Tongue (tissue), 2 donors: Measurements from ENCODE around the gene SV2B. TPM values are rescaled to one million over a fixed set of nuclear protein-coding genes. Genes with fewer than 3 reads are reported as not detected.
"Not testable (repeated sequence)": the region's sequence is repeated elsewhere in the genome, so short reads cannot be mapped to it uniquely, and the experiment has no call there.

Experiments
- DNase-seq: peaks from one replicate; pipeline ENCODE4 v3.0.0-alpha.2; 2015
- total RNA-seq: library from RNA; depleted of rRNA; stranded (reverse); fragments of >200 nt; gene quantifications from one replicate; pipeline ENCODE4 v1.2.3, GENCODE V29; 2014

Gene SV2B
- total RNA-seq, 1 donor from 2014 or later = 4.5 TPM

GRCh38 chr15:91319371-91320059 lies 219.5 kb downstream of the SV2B start:
- no peak for DNase-seq

- no peak for DNase-seq
These were observed 220.0 kb downstream of the SV2B start for GRCh38 chr15:91320101-91320500.

- DNase-seq = no peak
These were observed 229.9 kb downstream of the SV2B start for GRCh38 chr15:91329914-91330313.

- DNase-seq = no peak
These were observed 231.5 kb downstream of the SV2B start for GRCh38 chr15:91331581-91331980.

- DNase-seq = no peak
These were observed 235.6 kb downstream of the SV2B start for GRCh38 chr15:91335702-91336101.

- DNase-seq = no peak
These were observed 236.6 kb downstream of the SV2B start for GRCh38 chr15:91336687-91337086.

- peak; percentile 65 for DNase-seq
These were observed 238.7 kb downstream of the SV2B start for GRCh38 chr15:91338766-91339165.

GRCh38 chr15:91342097-91342496 lies 242.0 kb downstream of the SV2B start:
- no peak for DNase-seq

- not testable (repeated sequence) for DNase-seq
These were observed 244.9 kb downstream of the SV2B start for GRCh38 chr15:91344912-91345311.

GRCh38 chr15:91345736-91346135 lies 245.7 kb downstream of the SV2B start:
- no peak for DNase-seq

GRCh38 chr15:91346259-91346658 lies 246.2 kb downstream of the SV2B start:
- no peak for DNase-seq

- DNase-seq = no peak
These were observed 248.9 kb downstream of the SV2B start for GRCh38 chr15:91348752-91349500.

Other genes with a start within 250 kb of the SV2B start
- gene FURIN, start 231.7 kb upstream of the SV2B start, total RNA-seq = 27.8 TPM
- 40.1 TPM for gene FES, start 215.8 kb upstream of the SV2B start, total RNA-seq
- 17.0 TPM for gene MAN2A2, start 197.0 kb upstream of the SV2B start, total RNA-seq
- gene HDDC3, start 167.7 kb upstream of the SV2B start, total RNA-seq = 9.4 TPM
- gene UNC45A, start 165.0 kb upstream of the SV2B start, total RNA-seq = 51.6 TPM
- gene RCCD1, start 145.4 kb upstream of the SV2B start, total RNA-seq = 21.3 TPM
- gene PRC1, start 105.7 kb upstream of the SV2B start, total RNA-seq = 62.7 TPM
- gene VPS33B, start 77.7 kb upstream of the SV2B start, total RNA-seq = 11.0 TPM